GM19395 (cell line): ENCODE results near the gene EML3.
"Not testable (repeated sequence)": the region's sequence is repeated elsewhere in the genome, so short reads cannot be mapped to it uniquely, and the experiment has no call there.

ENCODE experiments used
- ATAC-seq: cut with Tn5 transposase; IDR thresholded peaks from one replicate; pipeline ENCODE4 v1.9.1; 2021; ENCODE audit warnings: mild to moderate bottlenecking, moderate library complexity; ENCODE audit not compliant: unreplicated experiment

EML3 gene

DNA sequence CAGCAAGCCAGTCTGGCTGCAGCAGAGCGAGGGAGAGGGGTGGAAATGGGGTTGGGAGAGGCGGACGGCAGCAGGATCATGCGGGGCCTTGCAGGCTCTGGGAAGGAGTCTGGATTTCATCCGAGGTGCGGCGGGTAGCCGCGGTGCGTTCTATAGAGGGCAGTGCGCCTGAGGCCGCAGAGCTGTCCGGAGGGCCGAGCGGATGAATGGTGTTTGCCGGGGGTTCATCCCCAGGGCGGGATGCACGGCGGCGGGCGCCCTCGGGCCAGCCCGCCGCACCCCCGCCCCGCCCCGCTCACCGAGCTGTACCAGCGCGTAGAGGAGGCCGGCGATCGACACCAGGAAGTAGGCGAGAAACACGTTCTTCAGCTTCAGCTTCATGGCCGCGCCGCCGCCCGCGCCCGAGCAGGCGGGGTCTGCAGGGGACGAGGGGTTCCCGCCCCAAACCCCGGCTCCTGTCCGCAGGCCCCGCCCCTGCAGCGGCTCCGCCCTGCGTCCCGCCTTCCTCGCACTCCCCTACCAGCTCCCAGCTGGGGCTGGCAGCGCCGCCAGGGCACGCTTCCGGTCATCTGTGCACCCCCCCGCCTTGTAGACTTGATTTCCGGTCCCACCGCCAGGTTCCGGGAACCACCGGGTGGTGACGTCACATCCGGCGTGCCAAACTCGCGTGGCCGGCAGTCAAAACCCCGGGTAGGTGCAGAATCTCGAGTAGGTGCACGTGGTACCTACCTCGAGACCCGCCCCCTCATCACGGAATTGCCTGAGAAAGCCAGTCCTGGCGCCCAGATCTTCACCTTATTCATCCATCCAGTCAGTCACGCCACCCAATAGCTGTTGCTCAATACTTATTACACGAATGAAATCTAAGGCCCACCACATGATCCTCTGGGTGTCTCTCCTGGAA is 9.2 kb upstream of the EML3 start, which contains the start of gene B3GAT3:
Gene B3GAT3 (minus strand): TSS at position 420 of the 904 bp plus-strand sequence. CDS start 39 bp downstream, at position 381.
- peak; percentile 91 for ATAC-seq

DNA sequence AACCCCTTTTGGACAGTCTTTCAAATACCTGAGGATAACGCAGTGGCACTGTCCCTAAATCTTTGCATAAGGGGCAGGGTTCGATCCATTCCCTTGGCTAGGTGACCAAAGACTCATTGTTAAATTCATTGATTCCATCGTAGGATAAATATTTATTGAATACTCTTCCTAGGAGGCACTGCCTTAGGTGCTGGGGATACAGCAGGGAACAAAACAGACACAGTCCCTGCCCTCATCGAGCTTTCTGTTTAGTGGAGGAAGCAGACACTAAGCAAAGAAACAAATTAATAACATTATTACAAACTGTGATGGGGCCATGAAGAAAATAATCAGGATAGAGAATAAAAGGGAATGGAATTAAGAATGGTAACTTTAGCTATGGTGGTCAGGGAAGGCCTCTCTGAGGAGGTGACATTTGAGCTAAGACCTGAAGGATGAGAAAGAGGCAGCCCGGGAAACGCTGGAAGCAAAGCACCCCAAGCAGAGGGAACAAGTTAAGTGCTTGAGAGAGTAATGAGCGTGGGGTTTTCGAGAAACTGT is 8.5 kb upstream of the EML3 start:
- no peak for ATAC-seq

DNA sequence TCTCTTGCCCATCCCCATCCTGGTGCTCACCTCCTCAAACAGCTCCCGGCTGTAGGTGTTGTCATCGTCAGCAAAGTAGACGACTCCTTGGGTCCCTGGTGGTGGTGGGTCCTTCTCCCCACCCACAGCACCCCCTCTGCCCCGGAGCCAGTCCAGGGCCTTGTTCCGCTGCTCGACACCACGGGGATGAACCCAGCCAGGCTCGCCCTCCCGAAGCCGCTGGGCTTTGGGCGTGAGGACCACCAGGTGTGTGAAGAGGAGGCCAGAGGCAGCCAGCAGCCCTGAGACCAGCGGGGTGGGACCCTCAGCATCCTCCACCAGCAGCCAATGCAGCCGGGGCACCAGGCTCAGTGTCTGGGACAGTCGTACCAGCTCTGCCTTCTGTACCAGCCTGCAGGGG is 4.4 kb upstream of the EML3 start:
- not testable (repeated sequence) for ATAC-seq

DNA sequence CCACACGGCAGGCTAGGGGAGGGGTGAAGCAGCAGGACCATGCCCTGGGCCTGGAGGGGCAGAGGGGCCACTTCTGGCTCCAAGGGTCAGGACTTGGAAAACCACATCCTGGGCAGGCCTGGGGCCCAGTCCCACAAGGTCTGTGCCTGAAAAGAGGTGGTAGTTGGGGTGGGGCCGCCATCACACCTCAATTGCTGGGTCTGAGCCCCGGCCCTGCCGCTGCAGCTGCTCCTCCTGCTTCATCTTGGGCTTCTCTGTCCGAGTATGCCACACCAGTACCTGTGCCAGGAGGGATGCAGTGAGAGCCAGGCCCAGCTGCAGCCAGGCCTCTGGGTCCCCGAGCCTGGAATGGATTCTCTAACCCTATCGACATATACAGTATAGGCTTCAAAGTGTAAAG is 2.9 kb upstream of the EML3 start:
- no peak for ATAC-seq

DNA sequence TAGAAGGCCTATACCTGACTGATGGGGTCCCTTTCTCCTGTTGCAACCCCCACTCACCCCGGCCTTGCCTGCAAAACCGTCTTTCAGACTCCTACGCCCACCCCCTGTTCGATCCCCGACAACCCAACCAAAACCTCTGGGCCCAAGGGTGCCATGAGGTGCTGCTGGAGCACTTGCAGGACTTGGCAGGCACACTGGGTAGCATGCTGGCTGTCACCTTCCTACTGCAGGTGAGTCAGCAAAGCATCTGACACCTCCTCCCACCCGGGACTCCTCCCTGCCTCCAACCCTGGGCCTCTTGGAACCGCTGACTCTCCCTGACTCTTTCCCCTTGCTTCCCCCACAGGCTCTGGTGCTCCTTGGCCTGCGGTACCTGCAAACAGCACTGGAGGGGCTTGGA is 1.7 kb upstream of the EML3 start:
- ATAC-seq, result no peak

DNA sequence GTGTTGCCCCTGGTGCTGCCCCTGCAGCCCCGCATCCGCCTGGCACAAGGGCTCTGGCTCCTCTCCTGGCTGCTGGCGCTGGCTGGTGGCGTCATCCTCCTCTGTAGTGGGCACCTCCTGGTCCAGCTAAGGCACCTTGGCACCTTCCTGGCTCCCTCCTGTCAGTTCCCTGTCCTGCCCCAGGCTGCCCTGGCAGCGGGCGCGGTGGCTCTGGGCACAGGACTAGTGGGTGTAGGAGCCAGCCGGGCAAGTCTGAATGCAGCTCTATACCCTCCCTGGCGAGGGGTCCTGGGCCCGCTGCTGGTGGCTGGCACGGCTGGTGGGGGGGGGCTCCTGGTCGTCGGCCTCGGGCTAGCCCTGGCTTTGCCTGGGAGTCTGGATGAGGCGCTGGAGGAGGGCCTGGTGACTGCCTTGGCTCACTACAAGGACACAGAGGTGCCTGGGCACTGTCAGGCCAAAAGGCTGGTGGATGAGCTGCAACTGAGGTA is 760 bp upstream of the EML3 start:
- no peak for ATAC-seq

DNA sequence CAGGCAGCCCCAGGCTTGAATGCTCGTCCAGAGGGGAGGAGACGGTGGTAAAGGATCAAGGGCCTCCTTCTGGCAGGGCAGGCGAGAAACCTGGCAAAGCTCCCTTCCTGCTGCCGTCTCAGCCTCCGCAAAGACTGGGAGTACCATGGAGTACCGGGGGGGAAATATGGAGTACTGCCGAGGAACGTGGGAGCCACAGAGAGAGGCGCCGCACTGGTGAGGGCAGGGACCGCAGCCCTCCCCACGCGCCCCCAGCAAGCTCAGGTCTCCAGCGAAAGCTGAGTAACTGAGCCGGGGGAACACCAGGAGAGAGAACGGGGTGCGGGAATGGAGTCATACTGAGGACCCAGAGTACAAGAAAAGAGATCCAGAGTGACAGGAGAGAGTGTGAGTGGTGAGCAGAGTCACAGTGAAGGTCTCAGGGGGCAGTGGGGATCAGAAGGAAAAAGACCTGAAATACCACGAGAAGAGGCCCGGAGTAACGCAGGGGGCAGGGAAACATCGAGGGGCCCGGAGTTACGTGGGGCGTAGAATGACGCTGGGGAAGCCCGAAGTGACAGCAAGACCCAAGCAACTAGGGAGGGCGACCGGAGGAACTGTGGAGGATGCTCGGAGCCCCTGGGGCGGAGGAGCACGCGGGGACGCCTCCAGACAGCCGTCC is 740 bp downstream of the EML3 start:
- ATAC-seq, result peak; percentile 40

DNA sequence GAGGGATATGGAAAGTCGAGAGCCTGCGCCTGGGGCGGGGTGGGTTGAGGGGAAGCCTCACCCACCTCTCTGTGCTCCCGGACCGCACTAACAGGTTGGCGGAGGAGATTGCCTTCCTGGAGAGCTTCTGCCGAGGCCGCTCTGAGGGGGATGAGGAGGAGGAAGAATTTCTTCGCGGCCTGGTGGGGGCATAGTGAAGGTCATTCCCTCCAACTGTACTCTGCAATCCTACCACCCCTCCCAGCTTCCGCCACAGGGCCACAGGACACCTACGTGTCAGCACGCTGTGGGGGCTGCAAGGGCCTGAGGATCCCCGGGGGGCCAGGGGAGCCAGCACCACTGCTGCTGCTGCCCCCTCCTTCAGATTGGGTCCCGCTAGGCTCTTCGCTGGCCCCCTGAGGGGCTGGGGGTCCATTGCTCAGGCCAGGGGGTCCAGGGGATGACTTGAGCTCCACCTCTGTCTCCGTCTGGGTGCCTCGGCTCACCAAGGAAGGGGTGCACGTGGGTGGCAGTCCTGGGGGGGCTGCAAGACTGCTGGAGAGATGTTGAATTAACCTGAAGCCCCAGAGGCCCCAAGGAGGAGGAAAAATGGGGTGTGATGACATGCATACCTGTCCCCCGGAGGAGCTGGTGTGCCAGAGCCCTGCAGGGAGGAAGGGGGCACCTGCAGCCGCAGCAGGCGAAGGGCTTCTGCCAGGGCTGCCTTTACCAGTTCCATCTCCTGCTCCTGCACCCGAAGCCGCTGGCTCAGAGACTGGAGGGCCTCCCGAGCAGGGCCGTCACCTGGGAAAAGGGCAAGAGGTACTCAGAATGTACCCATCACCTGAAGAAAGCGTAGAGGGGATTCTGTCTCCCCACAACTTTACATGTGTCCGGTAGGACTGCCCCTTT is 1.5 kb downstream of the EML3 start:
- ATAC-seq, result no peak

DNA sequence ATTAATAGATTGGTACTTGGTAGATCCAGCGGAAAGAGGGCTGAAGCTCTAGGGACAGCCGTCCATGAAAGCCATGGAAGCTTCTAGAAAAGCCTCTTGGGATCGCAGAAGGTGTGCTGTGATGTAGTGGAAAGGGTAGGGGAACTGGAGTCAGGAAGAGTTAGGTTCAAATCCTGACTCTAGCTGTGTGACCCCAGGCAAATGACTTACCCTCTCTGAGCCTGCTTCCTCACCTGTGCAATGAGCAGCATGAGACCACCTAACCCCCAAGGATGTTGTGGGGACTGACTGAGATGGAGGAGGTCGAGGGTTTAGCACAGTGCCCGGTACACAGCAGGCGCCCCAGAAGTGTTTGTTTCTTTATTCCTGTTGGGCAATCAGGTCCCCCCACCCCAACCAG is 2.2 kb downstream of the EML3 start:
- ATAC-seq, result no peak

DNA sequence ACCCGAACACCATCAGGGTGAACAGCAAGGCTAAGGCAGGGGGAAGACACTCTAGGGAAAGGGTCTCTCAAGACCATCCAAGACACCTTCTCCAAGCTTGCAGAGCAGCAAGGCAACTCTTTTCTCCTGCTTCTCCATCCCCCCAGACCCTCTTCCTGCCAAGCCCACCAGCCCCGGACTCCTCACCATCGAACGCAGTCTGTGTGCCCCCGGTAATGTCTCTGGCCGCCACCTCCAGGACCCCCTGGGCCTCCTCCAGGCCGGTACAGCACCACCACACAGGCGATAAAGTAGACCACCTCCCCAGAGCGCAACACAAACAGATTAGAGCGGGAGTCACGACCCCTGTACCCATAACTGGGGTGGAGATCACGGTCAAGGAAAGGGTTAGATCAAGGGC is 3.8 kb downstream of the EML3 start:
- ATAC-seq, result no peak

DNA sequence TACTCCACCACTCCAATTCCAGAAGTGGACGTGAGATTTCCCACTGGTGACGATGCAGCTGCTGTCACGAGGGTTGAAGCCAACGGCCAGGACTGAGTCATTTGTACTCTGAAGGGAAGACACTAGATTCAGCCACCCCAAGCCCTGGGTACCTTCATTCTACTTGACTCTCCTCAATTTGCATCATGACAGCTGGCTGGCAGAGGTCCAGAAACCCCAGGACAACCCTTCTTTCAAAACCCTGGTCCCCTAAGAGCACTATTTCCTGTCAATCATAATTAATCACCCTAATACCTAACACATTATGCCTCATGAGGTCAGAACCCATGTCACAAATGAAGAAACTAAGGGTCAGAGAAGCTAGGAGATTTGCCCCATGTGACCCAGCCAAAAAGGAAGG is 4.9 kb downstream of the EML3 start:
- no peak for ATAC-seq

DNA sequence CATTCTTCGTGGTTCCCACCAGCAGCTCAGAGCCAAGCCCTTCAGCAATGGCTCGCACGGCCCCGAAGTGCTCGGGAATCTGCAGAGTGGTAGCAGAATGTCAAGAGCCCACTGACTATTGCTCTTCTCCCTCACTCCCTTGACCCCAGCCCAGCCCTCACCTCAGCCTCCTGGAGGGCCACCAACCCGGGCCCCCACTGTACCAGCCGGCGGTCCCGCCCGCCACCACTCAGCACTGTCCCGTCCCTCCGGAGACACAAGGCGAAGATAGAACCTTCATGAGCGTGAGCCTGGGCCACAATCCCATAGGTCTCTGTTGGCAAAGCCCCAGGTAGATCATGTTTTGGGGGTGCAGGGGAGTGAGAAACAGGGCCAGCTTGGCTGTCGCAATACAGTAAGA is 6.7 kb downstream of the EML3 start:
- ATAC-seq, result no peak

DNA sequence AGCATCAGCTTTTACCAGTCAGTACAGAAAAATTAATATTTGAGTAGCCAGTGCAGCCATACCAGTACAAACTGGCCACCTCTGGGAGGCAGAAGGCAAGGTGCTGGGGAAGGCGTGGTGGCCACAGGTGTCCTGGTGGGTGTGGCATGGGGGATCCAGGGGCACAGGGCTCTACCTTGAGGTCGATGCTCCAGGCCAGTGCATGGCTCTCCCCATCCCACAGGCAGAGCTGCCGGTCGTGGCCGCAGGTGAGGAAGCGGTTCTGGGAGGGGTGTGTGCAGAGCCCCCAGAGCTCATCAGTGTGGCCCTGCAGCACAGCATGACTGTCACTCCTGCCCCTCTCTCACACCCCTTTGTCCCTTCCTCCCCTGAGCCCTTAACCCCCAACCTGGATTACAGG is 7.1 kb downstream of the EML3 start:
- ATAC-seq, result no peak

DNA sequence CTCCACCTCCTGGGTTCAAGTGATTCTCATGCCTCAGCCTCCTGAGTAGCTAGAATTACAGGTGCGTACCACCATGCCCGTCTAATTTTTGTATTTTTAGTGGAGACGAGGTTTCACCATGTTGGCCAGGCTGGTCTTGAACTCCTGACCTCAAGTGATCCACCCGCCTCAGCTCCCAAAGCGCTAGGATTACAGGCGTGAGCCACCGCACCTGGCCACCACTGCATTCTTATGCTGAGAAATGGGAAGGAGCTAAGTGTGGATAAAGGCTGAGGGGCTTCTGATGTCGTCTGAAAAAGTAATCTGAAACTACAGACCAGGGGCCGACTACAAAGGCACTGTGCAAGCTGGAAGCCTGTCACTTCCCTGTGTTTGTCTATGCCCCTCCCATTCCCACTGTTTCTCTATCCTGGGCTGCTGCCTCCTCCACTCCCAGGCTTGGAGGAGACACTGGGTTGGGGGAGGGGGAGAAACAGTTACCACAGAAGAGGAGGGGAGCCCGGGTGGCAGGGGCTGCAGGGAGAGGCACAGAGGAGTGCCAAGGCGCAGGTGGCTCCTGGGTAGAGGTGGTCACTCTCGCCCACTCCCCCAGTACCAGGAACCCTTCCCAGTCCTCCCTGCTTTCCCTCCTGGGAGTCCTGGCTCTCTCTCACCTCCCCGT is 8.0 kb downstream of the EML3 start:
- ATAC-seq, result no peak

DNA sequence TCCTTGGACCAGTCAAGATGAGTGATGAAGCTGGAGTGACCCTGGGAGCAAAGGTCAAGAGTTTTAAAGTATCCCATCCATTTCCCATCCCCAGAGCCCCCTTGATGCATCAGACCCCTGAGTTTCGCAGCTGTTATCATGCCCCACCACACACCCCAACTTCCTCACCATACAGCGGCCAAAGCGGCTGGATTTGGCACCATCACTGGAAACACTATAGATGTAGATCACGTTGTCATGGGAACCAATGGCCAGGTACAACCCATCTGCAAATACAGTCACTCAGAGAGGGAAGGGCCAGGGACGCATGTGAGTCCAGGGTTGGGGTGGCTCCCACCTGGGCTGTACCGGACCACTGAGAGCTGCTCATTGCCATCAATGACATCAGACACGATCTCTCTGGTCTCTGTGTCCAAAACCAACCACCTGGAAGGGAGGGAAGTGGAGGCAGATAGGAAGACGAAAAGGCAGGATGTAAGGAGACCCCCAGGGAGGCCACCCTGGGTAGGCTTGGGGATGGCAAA is 8.7 kb downstream of the EML3 start:
- ATAC-seq, result no peak

DNA sequence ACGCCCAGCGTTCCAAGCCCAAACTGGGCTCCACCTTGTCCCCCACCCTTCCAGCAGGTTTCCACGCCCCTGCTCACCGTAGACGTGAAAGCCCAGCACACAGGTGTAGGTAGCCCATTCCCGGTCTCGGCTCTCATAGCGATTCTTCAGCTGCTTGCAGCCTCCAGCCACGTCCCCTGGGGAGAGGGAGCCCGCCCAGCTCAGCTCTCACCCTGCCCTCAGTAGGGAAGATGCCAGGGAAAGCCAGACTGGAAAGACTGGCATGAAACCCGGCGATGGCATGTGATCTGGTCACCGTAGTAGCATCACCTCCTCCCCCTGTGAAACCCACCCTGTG is 9.5 kb downstream of the EML3 start:
- no peak for ATAC-seq

DNA sequence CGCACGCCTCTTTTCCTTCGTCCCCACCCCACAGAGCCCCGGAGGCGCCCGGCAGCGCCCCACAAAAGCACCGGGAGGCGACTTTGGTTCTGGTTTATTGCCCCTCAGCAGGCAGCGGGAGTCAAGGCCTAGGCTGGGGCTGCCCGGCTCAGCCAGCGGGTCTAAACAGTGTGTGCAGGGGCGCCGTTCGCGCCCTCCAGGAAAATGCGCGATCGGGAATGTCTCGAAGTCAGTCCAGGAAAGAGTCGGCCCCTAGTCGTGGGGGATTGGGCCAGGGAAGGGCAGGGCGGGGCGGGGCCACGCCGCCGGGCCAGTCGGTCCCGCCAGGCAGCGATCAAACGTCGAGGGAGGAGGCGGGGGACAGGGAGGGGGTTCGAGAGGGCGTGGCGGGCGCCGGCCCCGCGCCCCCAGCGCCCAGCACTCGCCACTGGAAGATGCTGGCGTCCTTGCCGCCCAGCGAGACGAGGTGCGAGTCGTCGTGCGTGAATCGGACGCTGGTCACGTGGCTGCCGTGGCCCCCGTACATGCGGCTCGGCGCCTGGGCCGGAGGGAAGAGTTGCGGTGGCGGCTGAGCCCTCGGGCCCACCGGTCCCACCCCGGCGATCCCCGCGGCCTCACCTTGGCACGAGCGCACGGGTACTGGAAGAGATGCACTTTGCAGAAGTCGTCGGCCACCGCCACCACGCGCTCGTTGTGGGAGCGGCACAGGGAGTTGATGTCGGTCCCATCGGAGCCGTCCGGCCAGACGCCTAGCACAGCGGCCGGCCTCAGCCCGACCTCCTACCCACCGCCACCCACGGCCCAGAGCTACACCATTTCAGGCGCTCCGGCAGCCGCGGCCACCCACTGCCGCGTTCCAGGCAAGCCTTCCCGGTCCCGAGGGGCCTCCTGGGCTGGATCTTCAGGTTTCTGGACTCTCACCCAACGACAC is 10.2 kb downstream of the EML3 start:
- ATAC-seq, result no peak

DNA sequence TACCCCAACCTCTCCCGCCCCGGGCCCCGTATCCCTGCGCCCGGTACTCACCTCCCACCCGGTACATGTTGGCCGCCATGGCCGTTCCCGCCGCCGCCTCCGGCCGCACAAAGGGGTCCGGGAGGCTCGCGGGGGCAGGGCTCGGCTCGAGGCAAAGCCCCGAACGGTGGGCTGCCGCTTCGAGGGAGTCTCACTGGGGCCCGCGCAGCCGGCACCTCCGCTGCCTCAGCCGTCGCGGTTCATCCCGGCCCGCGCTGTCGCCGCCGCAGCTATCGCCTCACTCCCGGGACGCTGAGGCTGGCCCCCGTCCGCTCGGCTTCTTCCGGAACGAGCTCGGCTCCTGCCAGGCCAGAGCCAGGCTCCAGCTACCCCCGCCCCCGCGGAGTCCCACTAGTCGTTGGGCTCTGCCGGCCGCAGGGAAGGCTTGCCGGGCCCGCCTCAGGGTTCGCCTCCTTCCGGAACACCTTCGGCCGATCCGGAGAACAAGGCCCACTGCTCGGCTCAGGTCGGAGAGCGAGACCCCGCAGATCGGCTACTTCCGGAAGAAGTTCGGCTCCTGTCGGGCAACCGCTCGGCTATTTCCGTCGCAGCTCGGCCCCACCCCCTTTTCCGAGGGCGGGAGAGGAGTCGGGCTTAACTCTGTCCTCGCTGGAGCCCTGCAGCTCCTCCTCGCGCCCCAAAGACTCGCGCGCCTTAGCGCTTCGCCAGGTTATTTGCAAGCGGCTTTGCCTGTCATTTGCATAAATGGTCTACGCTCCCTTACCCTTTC is 11.0 kb downstream of the EML3 start, which contains the start of gene MTA2:
Gene MTA2 (minus strand): TSS at position 494 of the 769 bp plus-strand sequence. CDS start 415 bp downstream, at position 79.
- ATAC-seq, result peak; percentile 76

DNA sequence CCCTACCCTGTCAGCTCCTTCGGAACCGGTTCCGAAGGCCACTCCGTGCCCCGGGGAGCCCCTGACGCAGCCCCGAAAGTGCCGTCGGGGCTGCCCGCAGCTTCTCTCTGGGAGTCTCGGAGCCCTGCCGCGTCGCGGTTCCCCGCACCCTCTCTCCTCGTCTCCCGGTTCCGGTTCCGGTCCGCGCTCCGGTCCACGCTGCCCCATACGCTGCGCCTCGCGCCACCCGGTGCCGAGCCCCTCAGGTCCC is 11.5 kb downstream of the EML3 start:
- no peak for ATAC-seq
